CD14-positive monocyte (primary cell): Measurements from ENCODE around the gene AFF3. TPM values are rescaled to one million over a fixed set of nuclear protein-coding genes. Genes with fewer than 3 reads are reported as not detected.

Experiments used
- DNase-seq, 3 donors: peaks; one replicate each; pipeline ENCODE4 v3.0.0-alpha.2; 2011 to 2022
- H2AFZ ChIP-seq: 2 replicates; pipeline ENCODE4 v1.6.0; 2012; ENCODE audit warnings: mild to moderate bottlenecking, low read depth, low read length, inconsistent platforms; ENCODE audit not compliant: insufficient read depth, poor library complexity, severe bottlenecking
- H3K27ac ChIP-seq, 2 donors: 1 replicate in 1 of 2; 2 replicates in 1 of 2; pipeline ENCODE4 v1.5.1; 2012 to 2013; ENCODE audit warnings: low read length in 2 of 2, control low read depth in 1 of 2, inconsistent platforms in 1 of 2, low read depth in 1 of 2, mild to moderate bottlenecking in 1 of 2
- H3K27me3 ChIP-seq, 2 donors: one replicate each; pipeline versions ENCODE4 v1.6.0 to v1.6.1; 2011 to 2013; ENCODE audit warnings: low read length in 2 of 2; ENCODE audit not compliant: control insufficient read depth in 2 of 2, insufficient read depth in 2 of 2
- H3K36me3 ChIP-seq, 2 donors: replicated peaks in 1 of 2; 1 replicate in 1 of 2; 2 replicates in 1 of 2; pipeline versions ENCODE4 v1.5.1 to v1.6.1; 2012 to 2013; ENCODE audit warnings: low read length in 2 of 2, control low read depth in 1 of 2, inconsistent platforms in 1 of 2, mild to moderate bottlenecking in 1 of 2; ENCODE audit not compliant: insufficient read depth in 2 of 2, control insufficient read depth in 1 of 2
- H3K4me1 ChIP-seq, 2 donors: 1 replicate in 1 of 2; 2 replicates in 1 of 2; pipeline versions ENCODE4 v1.5.1 to v1.6.1; 2012 to 2013; ENCODE audit warnings: low read length in 2 of 2, control low read depth in 1 of 2, inconsistent platforms in 1 of 2, mild to moderate bottlenecking in 1 of 2, moderate library complexity in 1 of 2; ENCODE audit not compliant: insufficient read depth in 2 of 2, control insufficient read depth in 1 of 2
- H3K4me2 ChIP-seq: replicated peaks from 2 replicates; pipeline ENCODE3; 2012; ENCODE audit warnings: low read length, moderate library complexity, mild to moderate bottlenecking; ENCODE audit not compliant: poor library complexity, severe bottlenecking; ENCODE audit errors: extremely low read depth
- H3K4me3 ChIP-seq, 3 experiments: fragments of 200-600 bp in 1 of 3; sonication (generic) in 1 of 3; replicated peaks in 1 of 3; 1 replicate in 2 of 3; 2 replicates in 1 of 3; pipeline ENCODE4 v1.5.1; 2011 to 2013; ENCODE audit warnings: low read length in 3 of 3, mild to moderate bottlenecking in 3 of 3, control low read depth in 2 of 3, low read depth in 2 of 3, inconsistent platforms in 1 of 3, moderate library complexity in 1 of 3
- H3K79me2 ChIP-seq: 2 replicates; pipeline ENCODE4 v1.6.0; 2012; ENCODE audit warnings: mild to moderate bottlenecking, control low read depth, inconsistent platforms, low read length, moderate library complexity; ENCODE audit not compliant: insufficient read depth
- H3K9ac ChIP-seq: 2 replicates; pipeline ENCODE4 v1.6.0; 2017; ENCODE audit warnings: low read length, mild to moderate bottlenecking; ENCODE audit not compliant: insufficient read depth, poor library complexity, severe bottlenecking
- H3K9me3 ChIP-seq, 2 donors: replicated peaks in 1 of 2; 1 replicate in 1 of 2; 2 replicates in 1 of 2; pipeline versions ENCODE4 v1.5.1 to v1.6.1; 2012 to 2013; ENCODE audit warnings: low read length in 2 of 2, control low read depth in 1 of 2; ENCODE audit not compliant: control insufficient read depth in 1 of 2, insufficient read depth in 1 of 2
- H4K20me1 ChIP-seq: 2 replicates; pipeline ENCODE4 v1.6.0; 2012; ENCODE audit warnings: mild to moderate bottlenecking, low read length, control low read depth, moderate library complexity; ENCODE audit not compliant: insufficient read depth
- H3K27ac Mint-ChIP-seq, 7 donors: one replicate each; pipeline ENCODE4 v1.8.0; 2020; ENCODE audit warnings: mild to moderate bottlenecking in 7 of 7, mixed read lengths in 7 of 7, moderate library complexity in 6 of 7, inconsistent platforms in 2 of 7
- H3K27me3 Mint-ChIP-seq, 3 donors: one replicate each; pipeline ENCODE4 v1.8.0; 2021 to 2022; ENCODE audit warnings: low read depth in 3 of 3, mild to moderate bottlenecking in 3 of 3, mixed read lengths in 3 of 3, moderate library complexity in 3 of 3, inconsistent platforms in 1 of 3
- H3K36me3 Mint-ChIP-seq, 2 donors: one replicate each; pipeline ENCODE4 v1.8.0; 2020; ENCODE audit warnings: mixed read lengths in 2 of 2, inconsistent platforms in 1 of 2, mild to moderate bottlenecking in 1 of 2
- H3K4me1 Mint-ChIP-seq: one replicate; pipeline ENCODE4 v1.8.0; 2020; ENCODE audit warnings: mild to moderate bottlenecking, mixed read lengths
- H3K4me3 Mint-ChIP-seq, 2 donors: one replicate each; pipeline ENCODE4 v1.8.0; 2020; ENCODE audit warnings: mild to moderate bottlenecking in 2 of 2, mixed read lengths in 2 of 2, moderate library complexity in 1 of 2
- H3K9me3 Mint-ChIP-seq, 7 donors: one replicate each; pipeline ENCODE4 v1.8.0; 2020 to 2022; ENCODE audit warnings: mixed read lengths in 7 of 7, mild to moderate bottlenecking in 6 of 7, moderate library complexity in 6 of 7, inconsistent platforms in 2 of 7
- WGBS: methylation state at CpG from one replicate; pipeline ENCODE4 v1.1.5; 2013; ENCODE audit warnings: missing lambda C conversion rate; ENCODE audit not compliant: insufficient coverage; 5-methylcytosine and 5-hydroxymethylcytosine counted together
- intact Hi-C, 2 donors: fragments of 100-400 bp; cut with micrococcal nuclease; formaldehyde crosslinking; loops; one replicate each; pipeline versions ENCODE4 v1.15.0 to v1.15.1; 2023
- polyA plus RNA-seq, 3 donors: library from polyadenylated mRNA; depleted of rRNA in 1 of 3; unstranded in 2 of 3; stranded (reverse) in 1 of 3; fragments of 300-500 nt in 2 of 3; fragments of >200 nt in 1 of 3; fragmentation: Illumina TruSeq in 2 of 3; gene quantifications; 1 replicate in 2 of 3; 2 replicates in 1 of 3; pipeline ENCODE4 v1.2.3, GENCODE V29; 2012 to 2021
- TF ChIP-seq, protein P1 (sequence below): fragments of 200-600 bp; IDR thresholded peaks from one replicate; pipeline ENCODE4 v1.8.0; 2022; ENCODE audit warnings: antibody characterized with exemption, mild to moderate bottlenecking

Gene AFF3
- polyA plus RNA-seq, 3 donors: 0.17 to 4.1 (median 0.49) TPM

DNA sequence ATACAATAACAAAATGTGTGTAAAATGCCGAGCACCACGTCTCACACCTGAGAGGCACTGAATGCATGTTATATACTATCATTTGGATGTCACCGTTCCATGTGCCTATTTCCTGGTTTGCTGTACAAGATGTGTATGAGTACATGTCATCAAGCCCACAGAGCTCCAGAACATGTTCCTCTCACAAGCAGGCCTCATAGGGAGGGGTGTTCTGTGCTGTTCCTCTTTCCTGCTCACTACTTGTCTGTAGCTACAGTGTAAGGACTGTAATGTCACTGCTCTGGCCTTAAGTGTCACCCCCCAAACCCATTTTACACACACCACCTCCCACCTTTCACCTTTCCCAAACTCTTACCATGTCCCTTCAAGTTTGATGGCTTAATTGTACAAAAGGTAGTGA lies 1.8 kb downstream of the AFF3 start:
- H3K9ac ChIP-seq: no peak overlapping the region
- H3K27me3 Mint-ChIP-seq: peaks cover 0 to 6% (median 0%) of the 10 kb centered on the region in 3 donors
- no peaks in the 10 kb centered on the region for H3K36me3 ChIP-seq
- H3K4me2 ChIP-seq: no peak overlapping the region
- no peaks in the 10 kb centered on the region for H4K20me1 ChIP-seq
- intact Hi-C loops: no loop called here
- H3K36me3 Mint-ChIP-seq: no peaks in the 10 kb centered on the region
- peak overlapping the region in 1 of 2 donors; percentile 35 for H3K27ac ChIP-seq
- peaks cover 37 to 59% of the 10 kb centered on the region in 2 donors for H3K4me1 ChIP-seq
- no peaks in the 10 kb centered on the region for H3K27me3 ChIP-seq
- DNase-seq: peak; percentile 50 to 61 (median 60)
- peaks cover 55% of the 10 kb centered on the region for H3K79me2 ChIP-seq
- peaks cover 0 to 8% (median 0%) of the 10 kb centered on the region in 7 donors for H3K9me3 Mint-ChIP-seq
- no peaks in the 10 kb centered on the region for H3K9me3 ChIP-seq
- H2AFZ ChIP-seq: no peak overlapping the region
- 37% methylated on average over 2 of the region's 3 CpGs for WGBS
- TF ChIP-seq, protein P1, sequence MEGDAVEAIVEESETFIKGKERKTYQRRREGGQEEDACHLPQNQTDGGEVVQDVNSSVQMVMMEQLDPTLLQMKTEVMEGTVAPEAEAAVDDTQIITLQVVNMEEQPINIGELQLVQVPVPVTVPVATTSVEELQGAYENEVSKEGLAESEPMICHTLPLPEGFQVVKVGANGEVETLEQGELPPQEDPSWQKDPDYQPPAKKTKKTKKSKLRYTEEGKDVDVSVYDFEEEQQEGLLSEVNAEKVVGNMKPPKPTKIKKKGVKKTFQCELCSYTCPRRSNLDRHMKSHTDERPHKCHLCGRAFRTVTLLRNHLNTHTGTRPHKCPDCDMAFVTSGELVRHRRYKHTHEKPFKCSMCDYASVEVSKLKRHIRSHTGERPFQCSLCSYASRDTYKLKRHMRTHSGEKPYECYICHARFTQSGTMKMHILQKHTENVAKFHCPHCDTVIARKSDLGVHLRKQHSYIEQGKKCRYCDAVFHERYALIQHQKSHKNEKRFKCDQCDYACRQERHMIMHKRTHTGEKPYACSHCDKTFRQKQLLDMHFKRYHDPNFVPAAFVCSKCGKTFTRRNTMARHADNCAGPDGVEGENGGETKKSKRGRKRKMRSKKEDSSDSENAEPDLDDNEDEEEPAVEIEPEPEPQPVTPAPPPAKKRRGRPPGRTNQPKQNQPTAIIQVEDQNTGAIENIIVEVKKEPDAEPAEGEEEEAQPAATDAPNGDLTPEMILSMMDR: no peak
- peak overlapping the region; percentile 10 to 85 (median 77) for H3K27ac Mint-ChIP-seq
- no peak overlapping the region for H3K4me3 ChIP-seq
- H3K4me1 Mint-ChIP-seq: peaks cover 63% of the 10 kb centered on the region
- no peak overlapping the region for H3K4me3 Mint-ChIP-seq

GRCh38 chr2:100137866-100138570 lies 4.4 kb downstream of the AFF3 start:
- Histone ChIP-seq H3K4me1 (peaks cover 27 to 50% of the 10 kb centered on the region in 2 donors), H3K27me3 (no peaks in the 10 kb centered on the region), H3K4me2 (no peak overlapping the region), H3K27ac (no peak overlapping the region), H4K20me1 (no peaks in the 10 kb centered on the region), H3K36me3 (no peaks in the 10 kb centered on the region), H3K79me2 (peaks cover 56% of the 10 kb centered on the region), H3K4me3 (no peak overlapping the region), H3K9me3 (no peaks in the 10 kb centered on the region), H3K9ac (no peak overlapping the region), H2AFZ (no peak overlapping the region)
- Mint-ChIP-seq H3K9me3 (no peaks in the 10 kb centered on the region), H3K4me1 (peaks cover 51% of the 10 kb centered on the region), H3K27me3 (peaks cover 0 to 2% (median 0%) of the 10 kb centered on the region in 3 donors), H3K36me3 (no peaks in the 10 kb centered on the region), H3K27ac (peak overlapping the region in 1 of 7 donors; percentile 66), H3K4me3 (no peak overlapping the region)
- intact Hi-C loops: no loop called here
- WGBS: 0% methylated on average over 1 of the region's 5 CpGs
- TF ChIP-seq, protein P1: no peak
- DNase-seq: no peak
